GM19468 (cell line): Measurements from ENCODE around the gene ABCB11.
"Not testable (repeated sequence)": the region's sequence is repeated elsewhere in the genome, so short reads cannot be mapped to it uniquely, and the experiment has no call there.

ENCODE experiments used
- ATAC-seq: cut with Tn5 transposase; IDR thresholded peaks from one replicate; pipeline ENCODE4 v1.9.1; 2021; ENCODE audit warnings: mild to moderate bottlenecking, moderate library complexity, moderate number of reproducible peaks; ENCODE audit not compliant: unreplicated experiment; ENCODE audit errors: extremely low read depth

The ABCB11 gene

GRCh38 chr2:168941297-168941696 is 89.8 kb downstream of the ABCB11 start:
- no peak for ATAC-seq

- ATAC-seq, result no peak
Measured at GRCh38 chr2:168939918-168940317, 91.2 kb downstream of the ABCB11 start.

DNA sequence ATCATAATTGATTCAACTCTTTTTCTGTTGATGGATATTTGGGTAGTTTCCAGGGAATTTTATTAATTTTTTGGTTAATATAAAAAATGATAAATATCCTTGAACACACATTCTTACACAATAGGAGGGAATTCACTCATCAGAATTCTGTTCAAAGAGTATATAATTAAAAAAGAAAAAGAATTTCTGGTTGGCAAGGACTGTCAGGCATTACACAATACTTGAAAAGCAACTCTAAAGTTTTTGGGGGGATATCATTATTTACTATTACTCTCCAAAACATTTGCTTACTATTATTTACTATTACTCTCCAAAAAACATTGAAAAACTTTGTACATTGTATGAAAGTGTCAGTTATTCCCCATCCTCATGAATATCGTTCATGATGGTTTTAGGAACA is 92.1 kb downstream of the ABCB11 start:
- no peak for ATAC-seq

- no peak for ATAC-seq
Measured at GRCh38 chr2:168935810-168936581, 95.1 kb downstream of the ABCB11 start.

- ATAC-seq, result no peak
Measured at GRCh38 chr2:168934826-168935225, 96.3 kb downstream of the ABCB11 start.

GRCh38 chr2:168932174-168932573 is 99.0 kb downstream of the ABCB11 start:
- not testable (repeated sequence) for ATAC-seq

DNA sequence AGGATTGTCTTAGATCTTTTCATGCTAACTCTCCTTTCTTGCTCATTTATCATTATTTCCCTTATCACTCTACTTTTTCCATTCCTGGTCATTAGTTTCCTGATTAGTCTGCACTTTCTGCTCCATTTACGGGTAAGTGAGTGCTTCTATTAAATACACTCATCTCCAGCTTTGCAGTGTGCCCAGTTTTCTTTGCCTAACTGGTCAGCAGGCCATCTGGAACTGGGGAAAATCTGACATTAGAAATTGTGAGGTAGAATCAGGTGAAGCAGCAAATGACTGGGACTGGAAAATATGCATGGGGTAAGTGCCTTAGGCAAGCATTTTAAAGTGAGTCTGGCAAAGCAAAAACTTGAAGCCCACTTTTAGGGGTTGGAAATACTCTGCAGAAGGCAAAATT is 100.9 kb downstream of the ABCB11 start:
- ATAC-seq, result no peak

DNA sequence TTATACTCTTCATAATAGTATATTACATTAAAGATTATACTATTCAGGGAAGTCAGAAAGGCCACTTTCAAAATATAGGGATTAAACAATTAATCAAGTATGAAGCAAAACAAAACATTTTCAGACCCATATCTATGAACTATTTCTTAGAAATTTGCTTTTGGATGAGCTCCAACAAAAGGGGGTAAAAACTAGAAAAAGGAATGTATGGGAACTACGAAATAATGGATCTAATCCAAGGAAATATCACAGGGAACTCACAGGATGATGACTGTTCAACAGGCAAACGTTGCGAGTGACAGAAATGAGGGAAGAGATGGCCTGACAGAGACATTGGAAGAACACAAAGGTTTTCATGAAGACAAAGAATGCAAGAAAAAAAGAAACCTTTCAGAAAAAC is 102.1 kb downstream of the ABCB11 start:
- ATAC-seq, result no peak

- ATAC-seq, result no peak
Measured at GRCh38 chr2:168928113-168928831, 102.9 kb downstream of the ABCB11 start.

DNA sequence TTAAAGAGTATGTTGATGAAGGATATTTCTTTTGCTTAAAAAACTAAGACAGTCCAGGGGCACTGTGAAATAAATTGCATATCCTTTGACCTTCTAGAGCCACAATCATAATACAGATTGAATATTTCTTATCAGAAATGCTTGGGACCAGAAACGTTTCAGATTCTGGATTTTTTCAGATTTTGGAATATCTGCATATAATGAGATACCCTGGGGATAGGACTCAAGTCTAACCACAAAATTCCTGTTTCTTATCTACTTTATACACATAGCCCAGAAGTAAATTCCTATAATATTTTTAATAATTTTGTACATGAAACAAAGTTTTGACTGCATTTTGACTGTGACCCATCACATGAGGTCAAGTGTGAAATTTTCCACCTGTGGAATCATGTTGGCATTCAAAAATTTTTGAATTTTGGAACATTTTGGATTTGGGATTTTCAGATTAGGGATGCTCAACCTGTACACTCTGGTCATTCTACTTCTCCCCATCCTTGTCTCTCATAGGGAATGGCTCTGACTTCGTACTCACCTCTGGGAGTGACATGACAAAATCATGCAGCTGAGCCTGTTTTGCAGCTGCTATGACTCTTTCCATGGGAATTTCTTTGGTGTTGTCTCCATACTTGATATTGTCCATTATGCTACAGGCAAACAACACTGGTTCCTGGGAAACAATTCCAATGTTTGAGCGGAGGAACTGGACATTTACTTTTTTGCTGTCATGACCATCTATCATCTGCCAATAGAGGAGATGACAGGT is 104.3 kb downstream of the ABCB11 start:
- ATAC-seq, result no peak

GRCh38 chr2:168920504-168921157 is 110.5 kb downstream of the ABCB11 start:
- ATAC-seq, result no peak

GRCh38 chr2:168916331-168916675 is 114.8 kb downstream of the ABCB11 start:
- no peak for ATAC-seq

- ATAC-seq, result no peak
Measured at GRCh38 chr2:168915441-168916330, 115.4 kb downstream of the ABCB11 start.

GRCh38 chr2:168913495-168913894 is 117.6 kb downstream of the ABCB11 start:
- ATAC-seq, result no peak

GRCh38 chr2:168912901-168913369 is 118.2 kb downstream of the ABCB11 start:
- no peak for ATAC-seq

DNA sequence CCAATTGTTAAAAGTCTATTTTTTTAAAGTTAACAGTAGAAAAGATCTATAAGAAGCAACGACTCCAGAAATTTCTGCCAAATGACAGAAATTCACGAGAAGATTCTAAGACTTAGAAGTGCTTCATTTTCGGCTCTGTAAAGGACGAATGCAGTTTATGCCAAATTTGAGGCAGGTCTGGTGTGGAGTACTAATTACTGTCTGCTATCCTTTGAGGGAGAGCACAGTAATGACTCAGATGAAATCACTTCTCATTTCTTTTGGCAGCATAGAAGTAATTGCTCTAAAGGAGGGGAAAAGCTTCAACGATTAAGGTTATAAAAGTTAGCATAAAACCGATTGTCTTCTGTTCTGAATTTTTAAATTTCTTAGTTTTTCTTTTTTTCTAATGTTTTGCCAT is 118.7 kb downstream of the ABCB11 start:
- no peak for ATAC-seq

DNA sequence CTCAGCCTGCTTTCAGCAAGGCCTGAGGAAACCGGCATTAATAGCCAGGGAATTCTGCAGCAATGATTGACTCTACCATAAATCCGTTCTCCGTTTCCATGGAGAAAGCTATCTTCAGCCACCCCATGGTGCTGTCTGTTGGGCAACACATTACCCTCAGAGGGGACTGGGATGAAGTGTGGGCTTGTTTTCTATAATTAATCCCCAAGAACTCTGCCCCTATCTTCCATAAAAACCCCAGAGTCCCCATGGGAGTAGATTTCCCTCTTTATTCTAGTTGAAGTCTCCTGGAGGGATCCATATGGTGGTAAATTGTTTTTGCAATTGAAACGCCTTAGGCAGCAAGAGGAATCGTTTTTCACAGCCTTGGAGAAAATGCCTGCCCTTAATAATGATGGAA is 120.8 kb downstream of the ABCB11 start:
- ATAC-seq, result no peak

GRCh38 chr2:168907940-168908662 is 123.0 kb downstream of the ABCB11 start:
- no peak for ATAC-seq

DNA sequence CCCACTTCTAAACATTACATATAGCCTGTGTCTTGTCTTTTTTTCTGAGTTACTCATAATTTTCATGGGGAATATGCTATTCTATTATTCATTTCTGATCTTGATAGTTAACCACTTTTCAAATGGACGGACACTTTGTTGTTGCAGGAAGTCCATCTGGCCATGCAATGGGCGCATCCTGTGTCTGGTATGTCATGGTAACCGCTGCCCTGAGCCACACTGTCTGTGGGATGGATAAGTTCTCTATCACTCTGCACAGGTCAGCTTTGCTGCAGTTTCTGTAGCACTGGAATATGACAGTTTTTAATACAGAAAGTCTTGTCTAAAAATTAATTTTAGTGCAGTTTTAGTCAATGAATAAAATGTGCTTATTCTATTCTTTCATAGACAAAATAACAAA is 126.8 kb downstream of the ABCB11 start:
- no peak for ATAC-seq
